ENCODE measurements around the gene KCNMA1. TPM values are rescaled to one million over a fixed set of nuclear protein-coding genes. Genes with fewer than 3 reads are reported as not detected.

KCNMA1 gene
- total RNA-seq, 1 experiment from 2014 or later, result 139 TPM

DNA sequence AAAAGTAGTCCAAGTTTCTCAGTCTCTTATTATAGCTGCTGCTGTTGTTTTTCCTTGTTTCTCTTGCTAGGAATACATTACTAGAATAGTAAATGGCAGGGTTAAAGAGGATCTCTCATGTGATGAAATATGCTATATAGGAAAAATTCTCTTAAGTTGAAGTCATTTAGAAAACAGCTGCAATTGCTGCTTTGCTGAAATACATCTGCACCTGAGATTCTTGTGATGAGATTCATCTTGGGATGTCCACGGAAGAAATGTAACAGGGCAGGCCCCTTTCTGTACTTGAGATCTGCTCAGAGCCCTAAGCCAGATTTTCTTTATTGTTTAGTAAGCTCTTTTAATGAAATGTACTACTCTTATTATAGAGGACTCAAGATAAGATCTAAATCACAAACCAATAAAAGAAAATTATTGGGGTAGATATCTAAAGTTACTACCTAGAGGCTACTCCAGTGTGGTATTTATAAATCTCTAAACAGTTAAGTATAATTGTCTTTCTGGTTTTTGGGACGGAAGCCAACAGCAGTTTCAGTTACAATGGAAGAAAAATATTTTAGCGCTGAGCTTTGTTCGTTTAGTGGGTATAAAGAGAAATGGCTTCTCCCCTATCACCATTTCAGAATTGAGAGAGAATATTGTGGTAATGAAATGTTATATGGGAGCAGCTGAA is 701.5 kb downstream of the KCNMA1 start:
- no peak for DNase-seq (ENCODE audit: low read depth)

DNA sequence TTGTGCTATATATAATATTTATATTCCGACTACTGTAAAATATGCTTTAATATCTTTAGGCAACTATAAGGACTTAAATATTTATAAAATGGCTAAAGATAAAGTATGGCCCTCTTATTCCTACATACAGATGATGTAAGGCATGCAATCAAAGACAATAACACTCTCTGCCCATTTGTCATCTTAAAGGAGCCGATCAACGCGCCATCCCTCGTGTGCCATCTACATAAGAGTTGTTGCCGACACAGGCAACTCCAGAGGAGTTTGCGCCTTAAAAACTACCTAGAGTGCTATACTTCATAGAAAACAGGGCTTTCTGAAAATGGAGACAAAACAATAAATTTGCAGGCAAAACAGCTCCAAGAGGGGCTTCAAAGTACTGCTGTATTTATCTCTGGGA is 709.0 kb downstream of the KCNMA1 start:
- no peak for DNase-seq (ENCODE audit: low read depth)

DNA sequence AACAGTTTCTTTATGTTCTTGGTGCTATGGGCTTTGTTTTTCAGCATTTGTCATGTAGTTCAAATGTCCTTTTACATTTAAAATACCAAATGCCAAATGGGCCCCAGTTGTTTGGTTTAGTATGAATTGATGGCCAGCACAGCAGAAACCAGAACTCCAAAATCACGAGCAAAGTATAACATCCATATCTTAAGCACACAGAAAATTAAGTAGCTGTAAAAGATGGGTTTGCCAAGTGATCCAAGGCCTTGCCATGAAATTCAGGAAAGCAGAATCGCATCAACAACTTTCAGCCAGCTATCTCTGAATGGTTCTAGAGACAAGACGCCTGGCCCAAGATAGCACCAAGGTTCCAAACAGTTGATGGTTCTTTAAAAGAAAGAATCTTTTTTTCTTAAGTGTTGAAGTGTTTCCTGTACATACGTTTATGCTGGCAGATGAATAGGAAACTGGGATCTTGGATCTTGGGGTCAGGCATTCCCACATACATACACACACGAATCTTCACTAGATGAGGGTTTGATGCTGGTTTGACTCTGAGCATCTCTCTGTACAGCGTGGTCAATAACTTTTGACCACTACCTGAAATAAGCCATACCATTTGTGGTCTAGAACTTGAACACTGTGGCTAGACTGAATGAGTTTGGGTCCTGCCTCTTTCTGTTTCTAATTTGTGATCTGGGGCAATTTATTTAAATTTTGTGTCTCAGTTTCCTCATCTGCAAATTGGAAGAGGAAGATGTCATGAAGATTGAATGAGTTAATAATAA is 711.8 kb downstream of the KCNMA1 start:
- DNase-seq (ENCODE audit: low read depth), result no peak

DNA sequence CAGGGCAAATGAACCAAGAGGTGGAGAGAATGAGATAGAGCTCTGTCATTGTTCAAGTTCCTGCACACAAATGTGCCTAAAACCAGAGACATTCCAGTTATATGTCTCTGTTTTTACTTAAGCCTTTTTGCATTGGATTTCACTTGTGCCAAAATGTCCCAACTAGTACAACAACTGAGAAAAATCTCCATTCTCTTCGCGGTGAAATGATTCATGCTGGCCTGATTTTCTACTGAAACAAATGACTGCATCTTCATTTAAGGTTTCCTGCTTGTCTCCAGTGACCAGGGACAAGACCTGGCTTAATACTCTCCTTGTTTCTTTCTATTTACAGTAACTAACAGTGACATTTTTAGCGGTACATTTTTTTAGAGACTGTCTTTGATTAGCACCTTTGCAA is 714.9 kb downstream of the KCNMA1 start:
- DNase-seq (ENCODE audit: low read depth), result no peak

DNA sequence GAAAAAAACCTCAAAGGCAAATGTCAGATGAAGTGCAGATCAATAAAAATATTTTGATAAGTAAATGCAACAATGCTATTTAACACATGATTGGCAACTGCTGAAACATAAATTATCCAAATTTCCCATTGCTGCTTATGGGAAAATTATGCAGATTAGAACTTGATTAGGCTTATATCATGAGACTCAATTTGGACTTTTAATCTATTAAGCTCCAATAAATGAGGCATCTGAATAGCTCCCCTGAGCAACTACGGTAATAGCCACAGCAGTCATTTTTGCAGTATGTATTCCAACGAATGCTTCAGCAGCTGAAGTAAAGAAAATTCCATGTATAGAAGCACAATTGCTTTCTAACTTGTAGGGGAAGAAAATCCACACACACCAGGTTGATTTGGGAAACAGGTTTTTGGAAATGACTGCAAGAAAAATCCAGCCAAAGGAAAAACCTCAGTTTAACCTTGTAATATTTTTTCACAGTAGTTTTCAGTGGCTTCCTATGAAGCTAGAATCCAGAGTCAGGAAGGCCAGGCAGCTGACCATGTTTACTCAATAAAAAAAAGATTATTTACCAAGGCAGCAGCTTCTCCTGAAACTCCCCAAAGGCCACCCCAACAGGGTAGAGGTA is 716.1 kb downstream of the KCNMA1 start:
- DNase-seq (ENCODE audit: low read depth), result no peak

DNA sequence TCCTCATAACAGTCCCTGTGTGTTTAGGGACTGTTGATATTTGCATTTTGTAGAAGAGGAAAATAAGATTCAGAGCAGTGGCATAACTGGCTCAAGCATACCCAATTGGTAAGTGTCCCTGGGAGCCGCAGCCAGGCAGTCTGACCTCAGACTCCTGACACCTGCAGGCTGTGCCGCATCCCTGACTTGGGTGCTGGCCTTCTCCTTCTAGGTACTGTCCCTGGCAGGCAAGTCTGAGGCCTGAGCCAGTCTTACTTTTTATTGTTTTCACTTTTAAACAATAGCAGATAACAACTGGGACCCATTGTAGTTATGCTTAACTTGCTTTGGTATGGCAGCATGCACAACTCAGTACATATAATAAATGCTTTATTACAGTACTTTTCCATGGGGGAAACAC is 717.0 kb downstream of the KCNMA1 start:
- no peak for DNase-seq (ENCODE audit: low read depth)

DNA sequence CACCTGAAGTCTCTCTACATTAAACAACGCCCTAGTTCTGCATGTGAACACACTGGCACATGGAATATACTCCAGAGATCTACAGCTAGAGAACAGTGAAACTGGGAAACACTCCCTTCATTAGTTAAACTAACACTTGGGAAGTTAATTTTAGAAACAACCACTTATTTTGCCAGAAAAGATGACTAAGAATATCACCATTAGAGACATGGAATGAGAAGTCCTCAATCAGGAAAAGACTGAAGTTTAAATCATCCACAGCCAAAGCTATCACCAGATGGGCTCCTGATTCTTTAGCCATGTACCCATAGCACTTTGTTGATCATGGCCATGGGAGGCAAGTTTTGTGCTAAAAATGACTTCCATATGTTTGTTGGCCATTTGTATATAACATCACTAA is 719.5 kb downstream of the KCNMA1 start:
- DNase-seq (ENCODE audit: low read depth), result no peak

DNA sequence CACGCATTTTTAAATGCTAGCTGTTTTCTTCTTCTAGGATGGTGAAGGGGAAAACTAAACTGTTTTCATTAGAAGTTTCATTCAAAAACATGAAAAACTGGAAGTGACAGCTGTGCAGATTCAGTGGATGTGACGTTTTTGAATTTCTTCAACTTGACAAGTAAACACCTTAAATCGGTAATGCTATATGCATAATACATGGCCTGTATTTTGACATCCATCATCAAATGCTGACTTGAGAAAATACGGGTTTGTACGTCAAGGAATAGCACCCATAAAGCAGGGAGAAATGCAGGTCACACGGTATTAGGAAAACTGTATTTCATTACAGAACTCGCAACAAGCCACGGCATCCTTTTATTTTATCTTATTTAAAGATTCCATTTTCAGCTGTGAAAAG is 720.5 kb downstream of the KCNMA1 start:
- DNase-seq (ENCODE audit: low read depth), result no peak

DNA sequence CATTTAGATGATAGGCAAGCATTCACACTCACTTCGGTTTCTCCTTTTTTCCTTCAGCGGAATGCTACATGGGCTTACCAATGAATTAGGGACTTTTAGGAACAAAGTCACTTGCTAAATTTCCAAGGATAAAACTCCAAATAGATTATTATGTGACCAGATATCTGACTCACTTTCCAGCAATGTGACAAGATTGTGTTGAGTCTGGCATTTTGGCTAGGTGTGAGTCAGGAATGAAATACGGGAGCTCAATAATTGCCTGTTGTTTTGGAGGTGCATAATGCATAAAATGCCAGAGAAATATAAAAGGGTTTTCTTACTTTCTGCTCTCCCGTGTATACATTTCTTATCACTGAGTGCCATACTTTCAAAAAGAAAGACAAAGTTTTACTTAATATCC is 721.1 kb downstream of the KCNMA1 start:
- no peak for DNase-seq (ENCODE audit: low read depth)

DNA sequence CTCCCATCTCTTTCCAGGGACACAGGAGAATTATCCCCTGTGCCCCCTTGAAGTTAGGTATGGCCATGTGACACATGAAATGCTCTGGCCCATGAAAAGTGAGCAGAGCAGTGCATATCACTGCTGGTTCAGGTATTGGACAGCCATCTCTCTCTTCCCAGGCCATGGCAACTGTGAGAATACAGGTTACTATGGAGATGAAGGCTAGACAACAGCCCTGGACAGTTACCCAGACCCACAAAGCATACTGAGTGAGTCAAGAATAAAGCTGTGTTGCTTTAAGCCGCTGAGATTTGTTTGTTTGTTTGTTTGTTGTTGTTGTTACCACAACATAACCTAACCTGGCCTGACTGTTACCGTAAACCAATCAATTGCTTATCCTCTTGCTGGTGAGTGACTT is 722.3 kb downstream of the KCNMA1 start:
- DNase-seq (ENCODE audit: low read depth), result no peak

DNA sequence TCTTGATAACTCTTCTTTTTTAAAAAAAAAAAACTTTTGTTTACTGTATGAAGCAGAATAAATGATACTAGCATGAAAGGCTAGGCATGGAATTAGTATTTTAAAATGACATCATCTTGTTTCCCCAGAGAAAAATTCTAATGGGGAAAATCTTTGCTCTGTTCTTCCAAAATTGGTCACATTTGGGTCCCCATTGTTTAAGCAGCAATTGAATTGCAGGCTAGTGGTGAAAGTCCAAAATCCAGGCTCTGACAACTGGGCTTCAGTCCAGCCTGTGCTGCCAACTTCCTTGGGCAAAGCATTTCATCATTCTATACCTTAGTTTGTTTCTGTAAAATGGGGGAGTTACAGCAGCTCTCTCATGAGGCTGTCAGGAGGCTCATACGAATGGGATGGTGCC is 726.4 kb downstream of the KCNMA1 start:
- no peak for DNase-seq (ENCODE audit: low read depth)

DNA sequence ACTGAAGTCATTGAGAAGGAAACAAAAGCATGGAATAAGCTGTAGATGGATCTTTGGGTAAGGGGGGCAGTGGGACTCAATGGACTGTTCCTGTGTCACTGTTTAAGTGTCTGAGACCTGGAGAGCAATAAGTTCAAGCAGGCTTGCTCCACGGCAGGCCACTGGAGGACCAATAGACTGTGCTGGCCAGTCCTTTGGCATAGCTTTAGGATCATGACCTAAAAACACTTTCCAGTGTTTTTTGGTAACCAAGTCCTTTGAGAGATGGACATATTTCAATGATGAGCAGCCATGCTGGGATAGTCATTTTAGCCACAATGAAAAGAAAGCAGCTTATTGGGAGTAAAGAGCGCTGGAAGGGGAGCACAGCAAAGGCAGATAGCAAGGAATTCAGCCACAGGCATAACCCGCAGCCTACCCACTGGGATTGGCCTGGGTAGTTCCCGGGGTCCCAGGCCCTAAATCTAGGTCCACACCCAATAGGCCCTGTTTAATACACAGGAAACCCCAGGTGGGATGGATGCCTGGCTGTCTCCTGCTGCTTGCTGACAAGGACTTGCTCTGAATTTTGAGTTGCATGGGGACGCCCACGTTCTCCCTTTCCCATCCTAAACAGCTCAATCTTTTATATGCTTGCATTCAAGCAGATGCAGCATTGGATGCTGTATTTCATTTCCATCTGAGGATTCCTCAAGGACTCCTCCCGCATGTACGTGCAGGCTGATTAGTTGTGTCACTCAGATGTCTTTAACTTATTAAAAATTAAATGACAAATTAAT is 727.2 kb downstream of the KCNMA1 start:
- DNase-seq (ENCODE audit: low read depth), result no peak

DNA sequence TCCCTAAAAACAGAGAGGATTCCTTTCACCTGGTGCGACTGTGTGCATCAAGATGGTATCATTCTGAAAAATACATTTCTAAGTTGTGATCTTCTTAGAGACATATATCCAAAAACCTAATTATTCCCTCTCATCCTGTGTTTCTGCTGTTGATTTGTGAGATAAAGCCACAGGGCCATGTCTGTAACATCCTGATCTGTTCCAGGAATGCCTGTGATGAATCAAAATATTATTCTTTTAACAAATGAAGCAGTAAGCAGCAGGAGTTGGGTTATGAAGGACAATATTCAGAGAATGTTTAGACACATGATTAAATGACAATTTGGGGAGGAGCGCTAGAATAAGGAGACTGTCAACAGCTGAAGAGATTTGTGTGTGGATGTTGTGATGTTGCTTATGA is 731.4 kb downstream of the KCNMA1 start:
- DNase-seq (ENCODE audit: low read depth), result no peak

DNA sequence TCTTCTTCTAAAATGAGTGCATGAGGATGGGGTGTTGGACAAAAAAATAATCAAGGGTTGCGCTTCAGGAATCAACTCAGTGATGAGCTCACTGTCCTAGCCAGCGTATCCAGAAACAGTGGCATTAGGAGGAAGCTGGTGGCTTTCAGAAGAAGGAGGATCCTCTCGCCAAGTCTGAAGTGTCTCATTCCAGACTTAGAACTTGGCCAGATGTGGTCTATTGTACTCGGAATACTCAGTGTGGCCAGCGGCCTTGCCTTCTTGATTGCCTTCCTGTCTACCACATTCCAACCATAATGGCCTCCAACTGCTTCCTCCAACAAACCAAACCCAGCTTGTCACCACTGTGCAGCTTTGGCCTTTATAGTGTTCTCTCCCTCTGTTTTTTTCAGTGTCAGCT is 732.4 kb downstream of the KCNMA1 start:
- DNase-seq (ENCODE audit: low read depth), result no peak

DNA sequence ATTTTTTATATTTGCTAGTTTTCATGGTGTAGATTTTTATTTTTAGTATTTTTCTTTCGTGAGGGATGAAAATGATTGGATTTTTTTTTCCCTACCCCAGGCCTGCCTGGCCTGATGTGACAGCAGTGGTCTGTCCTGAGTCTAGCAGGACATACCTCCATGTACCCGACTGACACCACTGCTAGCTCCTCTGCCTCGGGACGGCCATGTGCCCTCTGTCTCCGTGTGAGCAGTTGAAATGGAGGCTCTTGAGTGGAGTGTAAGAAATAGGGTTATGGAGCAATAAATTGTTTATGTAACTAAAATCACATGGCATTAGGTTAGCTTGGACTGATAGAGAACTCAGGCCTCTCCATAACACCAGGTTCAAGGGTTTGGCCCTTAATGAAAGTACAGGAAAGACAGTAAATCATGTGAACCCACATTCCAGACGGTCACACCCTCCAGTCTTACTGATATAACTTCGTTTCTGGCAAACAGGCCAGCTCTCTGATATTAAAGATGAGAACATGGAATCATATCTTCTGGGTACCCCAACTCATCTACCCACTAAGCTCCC is 734.1 kb downstream of the KCNMA1 start:
- no peak for DNase-seq (ENCODE audit: low read depth)

DNA sequence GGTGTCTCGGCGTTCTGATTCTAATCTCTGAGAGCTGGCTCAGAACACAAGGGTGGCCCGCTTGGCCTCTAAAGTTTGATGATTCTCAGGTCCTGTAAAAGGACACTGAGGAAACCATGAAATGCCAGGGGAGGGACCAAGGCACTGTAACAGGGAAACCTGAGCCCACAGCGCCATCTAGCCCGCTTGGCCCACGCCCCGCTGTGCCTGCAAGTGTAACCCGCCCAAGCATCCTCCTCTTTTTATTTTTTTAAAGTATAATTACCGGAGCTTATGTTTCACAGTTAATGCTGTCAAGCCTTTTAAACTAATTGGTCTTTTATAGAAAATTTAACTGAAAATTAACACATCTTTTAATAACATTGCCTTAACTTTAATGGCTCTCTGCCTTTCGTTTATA is 734.7 kb downstream of the KCNMA1 start:
- DNase-seq (ENCODE audit: low read depth), result peak; percentile 17

DNA sequence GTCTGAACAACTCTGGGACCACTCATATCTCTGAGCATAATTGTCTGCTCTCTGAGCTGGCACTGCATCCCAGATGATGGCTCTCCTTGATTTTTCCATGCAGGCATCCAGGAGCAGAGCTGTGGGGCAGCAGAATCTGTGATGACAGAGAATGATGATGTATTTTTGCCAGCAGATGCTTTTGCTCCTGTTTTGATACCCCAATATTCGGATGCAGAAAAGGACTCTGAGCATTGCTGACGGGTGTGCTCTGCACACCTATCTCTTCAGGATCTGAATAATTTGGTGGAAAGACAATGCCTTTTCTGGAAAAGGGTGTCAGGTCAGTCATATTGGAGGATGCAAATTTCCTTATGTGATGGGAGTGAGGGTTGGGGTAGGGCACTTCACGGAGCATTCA is 735.9 kb downstream of the KCNMA1 start:
- no peak for DNase-seq (ENCODE audit: low read depth)

DNA sequence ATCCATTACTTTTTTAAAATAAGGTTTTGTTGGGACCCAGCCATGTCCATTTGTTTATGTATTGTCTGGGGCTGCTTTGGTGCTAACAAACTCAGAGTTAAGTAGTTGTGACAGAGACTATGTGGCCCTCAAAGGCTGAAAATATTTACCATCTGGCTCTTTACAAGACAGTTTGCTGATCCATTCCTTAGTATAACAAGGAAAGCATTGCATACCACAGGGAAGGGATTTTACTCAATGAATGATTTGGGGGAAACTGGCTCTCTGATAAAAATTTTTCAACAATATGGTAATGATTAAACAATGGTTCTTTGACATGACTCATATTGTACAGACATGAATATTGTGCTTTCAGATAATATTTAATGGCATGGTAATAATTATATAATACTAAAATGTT is 738.1 kb downstream of the KCNMA1 start:
- DNase-seq (ENCODE audit: low read depth), result no peak

DNA sequence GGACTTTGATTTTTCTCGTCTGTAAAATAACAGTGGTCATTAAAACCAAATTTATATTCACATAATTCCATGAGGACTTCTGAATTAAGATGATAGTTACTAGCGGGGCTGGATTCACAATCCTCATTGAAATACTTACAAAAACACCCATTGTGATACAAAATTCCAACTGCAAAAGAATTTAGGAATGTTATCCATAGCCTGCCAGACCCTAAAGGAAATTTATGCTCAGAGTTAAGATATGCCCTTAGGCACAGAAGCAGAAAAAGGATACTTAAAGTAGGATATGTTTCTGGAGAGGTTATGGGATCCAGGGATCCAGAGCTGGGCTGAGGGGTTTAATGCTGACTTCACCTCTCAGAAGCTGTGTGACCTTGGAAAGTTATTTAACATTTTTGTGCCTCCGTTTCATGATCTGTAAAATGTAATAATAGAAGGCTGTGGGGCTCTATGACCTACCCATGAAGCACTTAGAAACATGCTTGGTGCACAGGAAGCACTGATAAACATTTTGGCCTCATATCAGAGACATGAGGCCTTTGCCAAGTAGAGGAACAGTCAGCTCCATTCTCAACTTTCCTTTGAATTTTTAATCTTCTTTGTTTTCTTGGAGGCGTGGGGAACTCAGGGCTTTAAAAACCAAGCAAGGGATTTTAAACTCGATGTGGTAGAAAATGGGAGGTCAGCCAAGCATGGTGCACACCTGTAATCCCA is 744.7 kb downstream of the KCNMA1 start:
- no peak for DNase-seq (ENCODE audit: low read depth)

DNA sequence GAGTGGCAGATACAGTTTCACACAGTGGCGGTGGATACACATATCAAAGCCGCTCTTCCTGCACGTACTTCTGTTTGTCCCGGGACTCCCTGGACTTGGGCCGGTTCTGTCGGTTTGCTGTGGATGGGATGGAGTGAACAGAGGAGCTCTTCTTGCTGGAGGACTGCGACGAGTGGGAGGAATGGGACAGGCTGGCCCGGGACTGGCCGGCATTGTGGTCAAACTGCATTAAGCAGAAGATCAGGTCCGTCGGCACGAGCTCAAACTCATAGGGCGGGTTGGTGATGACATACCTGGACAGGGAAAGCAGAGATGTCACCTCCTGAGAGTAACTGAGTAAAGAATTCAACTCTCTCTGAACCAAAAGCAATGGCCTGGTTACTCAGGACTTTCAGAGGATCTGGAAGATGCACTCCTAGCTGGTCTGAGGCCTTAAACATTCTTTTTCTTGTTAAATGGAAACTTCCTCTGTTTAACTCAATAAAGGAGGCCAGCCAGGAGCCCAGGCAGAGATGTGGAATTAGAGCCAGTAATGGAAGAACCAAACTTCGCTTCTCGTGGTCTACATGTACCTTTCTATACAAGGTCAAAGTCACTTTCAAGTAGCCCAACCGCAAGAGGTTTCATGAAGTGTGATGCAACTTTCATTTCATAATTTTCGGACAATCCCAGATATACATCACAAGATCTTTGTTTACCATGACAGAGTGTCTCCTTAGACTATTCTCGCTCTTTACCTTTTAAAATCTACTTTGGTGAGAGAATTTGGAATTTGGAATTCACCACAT is 750.2 kb downstream of the KCNMA1 start:
- no peak for DNase-seq (ENCODE audit: low read depth)

Data from HT1080 (cell line).